DMS153 treated with DMSO at 0.1 percent for 48 hours (cell line): ENCODE measurements around the gene ERCC2.
"Not testable (repeated sequence)": the region's sequence is repeated elsewhere in the genome, so short reads cannot be mapped to it uniquely, and the experiment has no call there.

Experiments
- DNase-seq: peaks from one replicate; lab custom pipeline; 2025; ENCODE audit not compliant: unreplicated experiment; lab: John Stamatoyannopoulos, UW

Gene ERCC2

DNA sequence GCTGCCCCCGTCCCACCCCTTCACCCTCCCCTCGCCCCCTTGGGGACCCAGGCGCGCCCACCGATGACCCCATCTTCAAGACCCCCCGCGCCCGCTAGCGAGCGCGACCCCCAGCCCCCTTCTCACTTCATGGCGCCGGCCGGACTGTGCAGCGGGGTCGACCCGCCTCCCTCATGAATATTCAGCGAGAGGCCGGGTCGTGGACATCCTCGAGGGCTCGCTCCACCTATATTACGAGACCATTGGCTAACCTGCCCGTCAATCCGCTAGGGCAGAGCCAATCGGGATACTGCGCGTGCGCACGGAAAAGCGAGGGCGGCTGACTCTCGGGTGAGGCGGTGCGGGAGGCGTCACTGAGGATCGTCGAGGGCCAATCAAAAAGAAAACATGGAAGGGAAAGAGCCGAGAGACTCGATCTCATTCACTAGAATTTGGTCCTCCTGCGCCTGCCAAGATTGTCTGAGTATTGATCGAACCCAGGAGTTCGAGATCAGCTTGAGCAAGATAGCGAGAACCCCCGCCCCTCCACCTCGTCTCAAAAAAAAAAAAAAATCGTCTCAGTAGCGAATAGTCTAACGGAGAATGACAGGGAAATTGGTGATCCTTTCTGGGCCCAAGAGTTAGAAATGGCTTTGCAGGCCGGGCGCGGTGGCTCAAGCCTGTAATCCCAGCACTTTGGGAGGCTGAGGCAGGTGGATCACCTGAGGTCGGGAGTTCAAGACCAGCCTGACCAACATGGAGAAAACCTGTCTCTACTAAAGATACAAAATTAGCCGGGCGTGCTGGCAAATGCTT is at the start of gene ERCC2:
ERCC2 (minus strand) TSS at position 164 of the 795 bp plus-strand sequence; CDS start at position 131, 33 bp downstream.
- peak; percentile 94 for DNase-seq

DNA sequence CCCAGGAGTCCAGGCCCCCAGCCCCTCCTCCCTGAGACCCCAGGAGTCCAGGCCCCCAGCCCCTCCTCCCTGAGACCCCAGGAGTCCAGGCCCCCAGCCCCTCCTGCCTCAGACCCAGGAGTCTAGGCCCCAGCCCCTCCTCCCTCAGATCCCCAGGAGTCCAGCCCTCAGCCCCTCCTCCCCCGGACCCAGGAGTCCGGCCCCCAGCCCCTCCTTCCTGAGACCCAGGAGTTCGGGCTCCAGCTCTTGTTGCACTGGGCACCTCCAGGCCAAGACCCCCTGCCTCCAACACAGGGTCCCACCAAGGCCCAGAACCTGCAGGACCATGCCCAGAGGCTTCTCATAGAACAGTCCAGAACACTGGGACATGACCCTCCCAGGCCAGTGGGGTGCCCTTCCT is 49.5 kb upstream of the ERCC2 start:
- DNase-seq: no peak

DNA sequence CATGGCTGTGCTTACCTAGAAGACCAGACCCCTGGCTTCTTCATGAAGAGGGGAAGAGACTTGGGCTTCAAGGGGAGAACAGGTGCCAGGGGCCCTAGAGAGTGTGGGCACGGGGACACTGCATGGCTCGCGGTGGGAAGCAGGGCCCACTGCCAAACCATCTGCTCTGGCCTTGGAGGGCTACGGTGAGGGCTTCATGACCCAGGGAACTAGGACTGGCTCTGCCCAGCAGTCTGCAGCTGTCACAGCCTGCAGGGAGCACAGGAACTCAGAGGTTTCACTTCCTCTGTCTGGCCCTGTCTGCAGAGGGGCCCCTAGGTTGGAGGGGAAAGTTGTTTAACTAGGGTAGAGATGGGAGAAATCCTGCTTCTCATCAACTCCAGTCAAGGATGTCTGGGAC is 49.0 kb upstream of the ERCC2 start:
- DNase-seq: no peak

DNA sequence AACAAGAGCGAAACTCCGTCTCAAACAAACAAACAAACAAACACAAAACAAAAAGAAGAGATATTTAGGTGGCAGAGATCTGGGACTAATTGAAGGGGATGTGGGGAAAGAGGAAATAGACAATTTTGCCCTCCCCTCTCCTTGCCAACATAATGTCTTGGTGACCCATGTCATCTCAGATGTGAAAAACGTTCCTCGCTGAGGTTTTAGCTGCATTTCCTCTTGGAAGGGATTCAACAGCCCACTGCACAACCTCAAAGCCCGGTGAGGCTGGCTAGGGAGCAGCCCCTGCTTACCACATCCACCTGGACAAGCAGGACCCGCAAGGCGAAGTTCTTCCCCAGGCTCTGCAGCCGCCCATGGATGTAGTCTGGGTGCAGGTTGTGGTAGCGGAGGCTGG is 48.4 kb upstream of the ERCC2 start:
- DNase-seq: no peak

DNA sequence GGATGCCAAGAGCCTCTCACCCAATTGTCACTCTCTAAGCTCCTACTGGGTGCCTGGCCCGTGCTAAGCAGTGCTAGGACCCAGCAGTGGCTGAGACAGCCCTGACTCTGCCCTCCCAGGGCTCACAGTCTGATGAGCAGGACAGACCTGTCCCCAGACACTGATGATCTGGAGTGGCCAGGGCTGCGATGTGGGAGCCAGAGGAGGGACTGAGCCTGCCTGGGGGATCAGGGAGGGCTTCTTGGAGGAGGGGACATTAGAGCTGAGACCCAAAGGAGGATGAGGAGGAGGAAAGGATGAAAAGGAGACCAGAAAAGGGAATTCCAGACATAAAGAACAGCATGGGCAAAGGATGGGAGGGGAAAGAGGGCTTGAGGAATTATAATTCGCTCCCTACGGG is 46.8 kb upstream of the ERCC2 start:
- no peak for DNase-seq

DNA sequence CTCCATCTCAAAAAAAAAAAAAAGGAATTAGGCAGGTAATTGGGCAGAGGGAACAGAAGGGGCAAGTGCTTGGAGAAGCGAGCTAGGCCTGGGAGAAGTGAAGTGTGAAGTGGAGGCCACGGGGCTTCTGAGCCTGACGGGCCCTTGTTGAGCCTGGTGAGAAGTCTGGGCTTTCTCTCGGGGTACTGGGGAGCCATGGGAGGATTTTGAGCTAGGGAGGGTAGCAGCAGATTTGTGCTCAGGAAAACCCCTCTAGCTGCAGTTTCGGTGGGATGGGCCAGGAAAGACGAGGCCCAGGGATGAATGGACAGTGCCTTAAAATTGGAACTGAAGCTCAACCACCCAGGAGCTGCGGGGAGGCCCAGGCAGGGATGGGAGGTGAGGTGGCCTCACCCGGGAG is 44.1 kb upstream of the ERCC2 start:
- DNase-seq: no peak

DNA sequence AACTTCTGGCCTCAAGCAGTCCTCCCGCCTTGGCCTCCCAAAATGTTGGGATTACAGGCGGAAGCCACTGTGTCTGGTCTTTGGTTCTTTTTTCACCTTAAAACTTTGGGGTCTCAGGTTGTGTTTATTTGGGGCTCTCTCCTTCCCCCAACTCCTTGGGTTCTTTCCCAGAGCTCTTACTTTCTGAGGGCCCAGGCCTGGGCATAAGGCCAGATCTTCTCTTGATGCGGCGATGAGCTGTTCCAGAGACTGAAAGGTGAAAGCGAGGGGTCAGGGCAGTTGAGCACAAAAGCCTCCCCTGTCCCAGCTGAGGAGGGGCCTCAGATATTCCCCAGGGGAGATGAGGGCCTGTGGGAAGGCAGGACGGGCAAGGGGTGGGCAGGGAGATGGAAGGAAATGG is 43.1 kb upstream of the ERCC2 start:
- no peak for DNase-seq

DNA sequence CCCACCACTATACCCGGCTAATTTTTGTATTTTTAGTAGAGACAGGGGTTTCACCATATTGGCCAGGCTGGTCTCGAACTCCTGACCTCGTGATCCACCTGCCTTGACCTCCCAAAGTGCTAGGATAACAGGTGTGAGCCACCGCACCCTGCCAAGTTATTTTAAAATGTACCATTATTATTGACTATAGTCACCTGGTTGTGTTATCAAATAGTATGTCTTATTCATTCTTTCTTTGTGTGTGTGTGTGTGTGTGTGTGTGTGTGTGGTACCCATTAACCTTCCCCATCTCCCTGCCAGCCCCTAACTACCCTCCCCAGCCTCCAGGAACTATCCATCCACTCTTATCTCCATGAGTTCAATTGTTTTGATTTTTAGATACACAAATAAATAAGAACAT is 40.0 kb upstream of the ERCC2 start:
- not testable (repeated sequence) for DNase-seq

DNA sequence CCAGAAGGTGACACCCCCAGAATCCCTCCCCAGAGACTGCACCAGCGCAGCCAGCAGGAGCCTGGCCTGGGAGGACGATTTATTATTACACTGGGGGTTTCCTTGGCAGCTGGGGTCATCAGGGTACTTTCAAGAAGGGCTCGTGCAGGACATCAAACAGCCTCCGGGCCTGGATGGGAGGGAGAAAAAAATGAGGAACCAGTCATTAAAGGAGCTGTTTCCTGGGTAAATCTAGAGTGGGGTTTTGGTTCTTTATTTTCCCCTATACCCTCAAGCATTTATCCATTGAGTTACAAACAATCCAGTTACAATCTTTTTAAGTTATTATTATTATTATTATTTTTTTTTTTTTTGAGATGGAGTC is 39.2 kb upstream of the ERCC2 start:
- no peak for DNase-seq

DNA sequence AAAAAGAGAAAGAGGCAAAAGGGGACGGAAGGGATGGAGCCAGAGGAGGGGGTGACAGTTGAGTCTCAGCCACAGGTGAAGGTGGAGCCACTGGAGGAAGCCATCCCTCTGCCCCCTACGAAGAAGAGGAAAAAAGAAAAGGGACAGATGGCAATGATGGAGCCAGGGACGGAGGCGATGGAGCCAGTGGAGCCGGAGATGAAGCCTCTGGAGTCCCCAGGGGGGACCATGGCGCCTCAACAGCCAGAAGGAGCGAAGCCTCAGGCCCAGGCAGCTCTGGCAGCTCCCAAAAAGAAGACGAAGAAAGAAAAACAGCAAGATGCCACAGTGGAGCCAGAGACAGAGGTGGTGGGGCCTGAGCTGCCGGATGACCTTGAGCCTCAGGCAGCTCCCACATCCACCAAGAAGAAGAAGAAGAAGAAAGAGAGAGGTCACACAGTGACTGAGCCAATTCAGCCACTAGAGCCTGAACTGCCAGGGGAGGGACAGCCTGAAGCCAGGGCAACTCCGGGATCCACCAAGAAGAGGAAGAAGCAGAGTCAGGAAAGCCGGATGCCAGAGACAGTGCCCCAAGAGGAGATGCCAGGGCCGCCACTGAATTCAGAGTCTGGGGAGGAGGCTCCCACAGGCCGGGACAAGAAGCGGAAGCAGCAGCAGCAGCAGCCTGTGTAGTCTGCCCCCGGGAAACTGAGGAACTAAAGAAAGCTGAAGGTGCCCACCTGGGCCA is 38.6 kb upstream of the ERCC2 start:
- DNase-seq: no peak

DNA sequence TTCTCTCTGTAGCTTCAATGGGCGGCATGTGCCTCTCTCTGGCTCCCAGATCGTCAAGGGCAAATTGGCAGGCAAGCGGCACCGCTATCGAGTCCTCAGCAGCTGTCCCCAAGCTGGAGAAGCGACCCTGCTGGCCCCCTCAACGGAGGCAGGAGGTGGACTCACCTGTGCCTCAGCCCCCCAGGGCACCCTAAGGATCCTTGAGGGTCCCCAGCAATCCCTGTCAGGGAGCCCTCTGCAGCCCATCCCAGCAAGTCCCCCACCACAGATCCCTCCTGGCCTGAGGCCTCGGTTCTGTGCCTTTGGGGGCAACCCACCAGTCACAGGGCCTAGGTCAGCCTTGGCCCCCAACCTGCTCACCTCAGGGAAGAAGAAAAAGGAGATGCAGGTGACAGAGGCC is 37.7 kb upstream of the ERCC2 start:
- no peak for DNase-seq

DNA sequence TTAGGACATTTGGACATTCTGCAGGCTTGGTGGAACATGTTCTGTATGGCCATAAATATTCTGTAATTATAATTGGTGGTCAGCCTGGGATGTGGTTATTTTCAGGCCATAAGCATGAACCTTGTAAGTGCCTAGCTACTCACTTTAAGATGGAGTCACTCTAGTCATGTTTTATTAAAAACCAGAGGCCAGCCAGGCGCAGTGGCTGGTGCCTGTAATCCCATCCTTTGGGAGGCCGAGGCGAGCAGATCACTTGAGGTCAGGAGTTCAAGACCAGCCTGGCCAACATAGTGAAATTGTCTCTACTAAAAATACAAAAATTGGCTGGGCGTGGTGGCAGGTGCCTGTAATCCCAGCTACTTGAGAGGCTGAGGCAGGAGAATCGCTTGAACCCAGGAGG is 37.2 kb upstream of the ERCC2 start:
- DNase-seq: not testable (repeated sequence)

DNA sequence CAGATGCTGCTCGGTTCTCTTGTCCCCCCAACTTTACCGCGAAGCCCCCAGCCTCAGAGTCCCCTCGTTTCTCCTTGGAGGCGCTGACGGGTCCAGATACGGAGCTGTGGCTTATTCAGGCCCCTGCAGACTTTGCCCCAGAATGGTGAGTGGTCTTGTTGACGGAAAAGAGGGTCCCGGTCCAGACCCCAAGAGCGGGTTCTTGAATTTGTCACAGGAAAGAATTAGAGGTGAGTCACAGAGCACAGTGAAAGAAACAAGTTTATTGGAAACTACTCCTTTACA is 36.7 kb upstream of the ERCC2 start:
- DNase-seq: no peak

DNA sequence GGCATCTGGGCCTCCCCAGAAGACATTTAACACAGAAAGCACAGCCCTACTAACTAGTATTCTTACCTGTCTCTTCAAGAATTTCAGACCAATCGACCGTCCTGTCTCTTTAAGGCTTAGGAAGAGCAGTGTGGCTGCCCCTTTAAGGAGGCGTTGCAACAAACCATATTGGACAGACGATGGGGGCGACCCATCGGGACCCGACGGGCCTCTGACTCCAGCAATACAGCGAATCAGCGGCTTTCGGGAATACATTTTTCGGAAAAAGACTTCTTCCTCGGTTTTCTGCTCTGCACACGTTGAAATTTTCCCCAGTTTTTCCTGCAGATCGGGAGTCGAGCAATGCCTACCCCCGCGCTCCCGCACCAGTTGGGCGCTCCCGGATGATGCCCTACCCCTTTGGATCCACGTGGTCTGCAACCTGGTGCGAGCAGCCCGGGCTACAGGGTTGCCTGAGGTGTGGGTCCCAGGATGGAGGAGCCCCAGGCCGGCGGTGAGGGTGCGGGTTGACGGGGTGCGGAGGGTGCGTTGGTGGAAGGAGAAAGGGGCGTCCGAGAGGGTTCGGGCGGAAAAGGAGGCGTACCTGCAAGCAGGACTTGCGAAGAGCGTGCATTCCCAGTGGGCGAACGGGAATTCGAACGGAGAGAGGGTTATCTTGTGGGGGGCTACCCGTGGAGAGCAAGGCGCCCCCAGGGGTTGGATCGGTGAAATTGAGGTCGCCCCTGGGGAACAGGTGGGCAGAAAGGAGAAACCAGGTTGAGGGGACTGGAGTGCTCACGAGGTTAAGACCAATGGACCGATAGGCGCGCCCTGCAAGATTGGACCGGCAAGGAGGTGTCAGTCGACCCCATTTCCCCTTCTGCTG is 36.1 kb upstream of the ERCC2 start, which contains the start of gene POLR1G:
POLR1G (plus strand) TSS at position 419 of the 865 bp plus-strand sequence; CDS start at position 472, 53 bp downstream.
- peak; percentile 87 for DNase-seq

DNA sequence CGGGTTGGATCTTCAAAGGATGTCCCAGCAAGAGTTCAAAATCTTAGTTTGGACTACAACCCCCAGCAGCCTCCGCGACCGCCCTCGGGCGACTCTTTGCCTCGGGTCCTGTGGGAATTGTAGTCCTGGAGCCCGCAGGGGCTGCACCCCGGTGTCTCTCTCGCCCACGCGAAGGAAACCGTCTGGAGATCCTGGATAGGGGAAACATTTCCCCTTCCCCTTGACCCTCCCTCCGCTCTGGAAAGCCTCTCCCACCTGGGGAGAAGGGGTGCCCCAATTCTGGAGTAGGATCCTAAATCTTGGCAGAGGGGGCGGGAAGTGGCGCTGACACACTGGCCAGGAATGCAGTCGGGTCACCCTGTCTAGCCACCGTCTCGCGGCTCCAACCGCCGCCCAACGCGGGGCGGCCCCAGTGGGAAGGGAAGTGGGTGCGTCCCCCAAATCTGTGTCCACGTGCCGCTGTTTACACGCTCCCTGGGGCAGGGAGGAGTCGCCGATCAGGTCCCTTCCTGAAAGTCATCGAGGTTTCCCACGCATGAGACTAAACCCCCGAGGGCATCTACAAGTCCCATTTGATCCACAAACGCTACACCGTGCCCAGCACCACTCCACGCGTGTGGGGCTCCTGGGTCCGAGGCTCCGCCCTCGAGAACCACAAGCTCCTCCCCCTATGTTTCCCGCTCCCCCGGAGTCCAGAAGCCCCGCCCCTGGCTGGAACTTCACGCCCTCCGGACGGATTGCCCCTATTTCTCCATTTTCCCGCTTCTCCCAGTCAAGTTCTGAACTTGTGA is 35.3 kb upstream of the ERCC2 start:
- peak; percentile 87 for DNase-seq

DNA sequence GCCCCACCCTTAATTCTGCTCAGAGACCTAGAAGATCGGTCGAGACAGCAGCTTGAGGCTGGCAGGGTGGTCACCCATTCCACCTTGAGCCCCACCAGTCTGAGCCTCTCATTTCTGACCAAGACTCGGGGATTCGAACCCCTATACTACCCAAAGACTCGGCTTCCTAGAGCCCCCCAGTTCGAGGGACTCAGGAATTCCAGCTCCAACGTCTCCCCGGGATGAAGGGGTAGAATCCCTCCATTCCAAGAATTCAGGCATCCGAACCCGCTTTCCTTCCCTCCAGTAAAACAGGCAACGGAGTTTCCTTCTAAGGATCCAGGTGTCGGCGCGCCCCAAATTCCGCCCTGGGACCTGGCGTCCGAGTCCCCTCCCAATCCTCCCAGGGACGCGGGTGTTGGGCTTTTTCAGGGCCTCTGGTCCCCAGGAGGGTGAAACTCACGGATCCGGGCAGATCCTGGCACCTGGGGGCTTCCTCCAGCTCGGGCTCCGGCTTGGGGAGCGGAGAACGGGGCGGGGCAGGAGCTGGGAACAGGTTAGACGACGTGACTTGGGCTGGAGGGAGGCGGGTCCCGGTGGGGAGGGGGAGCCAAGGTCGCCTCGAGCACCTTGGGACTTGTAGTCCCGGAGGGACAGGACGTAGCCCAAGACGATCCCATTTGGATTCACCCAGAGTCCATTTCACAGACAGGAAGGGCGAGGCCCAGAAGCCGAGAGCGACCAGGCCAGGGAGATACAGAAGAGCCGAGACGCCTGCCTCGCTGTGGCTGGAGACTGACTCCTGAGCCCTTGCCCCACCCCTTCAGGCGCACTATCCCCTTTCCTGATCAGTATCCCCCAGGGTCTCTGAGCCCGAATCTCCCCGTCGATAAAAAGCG is 34.4 kb upstream of the ERCC2 start, which contains the start of gene PPP1R13L:
PPP1R13L (minus strand) TSS at position 513 of the 878 bp plus-strand sequence. CDS start 6,751 bp downstream, outside the sequence.
- DNase-seq: peak; percentile 70

DNA sequence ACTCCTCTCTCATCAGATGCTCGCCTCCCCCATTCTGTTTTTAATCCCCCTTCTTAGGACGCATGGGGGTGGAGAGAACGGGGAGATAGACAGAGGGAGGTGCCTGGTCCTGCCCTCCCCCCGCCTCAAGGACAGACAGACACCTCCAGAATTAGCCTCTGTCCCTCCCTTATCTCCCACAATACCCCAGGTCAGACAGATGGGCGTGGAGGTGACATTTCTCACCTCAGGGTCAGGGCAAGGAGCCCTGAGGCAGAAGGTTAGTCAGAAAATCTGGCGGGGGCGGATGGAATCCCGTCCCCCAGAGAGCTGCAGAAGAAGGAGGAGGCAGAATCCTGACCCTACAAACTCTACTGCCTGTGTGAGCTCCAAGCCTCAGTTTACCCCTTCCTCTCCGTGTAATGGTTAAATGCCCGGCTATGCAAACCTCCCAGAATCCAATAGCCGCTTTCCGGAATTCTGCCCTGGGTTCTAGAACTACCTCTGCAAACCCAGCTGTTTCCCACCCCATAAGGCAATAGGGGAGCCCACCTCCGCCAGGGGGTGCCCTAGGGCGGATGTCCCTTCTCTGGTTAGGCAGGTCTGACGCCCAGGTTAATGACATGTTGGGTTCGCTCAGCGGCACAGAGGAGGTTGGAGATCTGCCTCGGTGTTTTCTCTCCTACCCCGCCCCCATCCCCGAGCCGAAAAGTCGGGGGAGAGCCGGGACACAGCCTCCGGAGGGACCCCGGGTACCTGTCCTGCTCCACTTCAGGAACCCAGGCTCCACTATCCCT is 33.6 kb upstream of the ERCC2 start:
- peak; percentile 2 for DNase-seq

DNA sequence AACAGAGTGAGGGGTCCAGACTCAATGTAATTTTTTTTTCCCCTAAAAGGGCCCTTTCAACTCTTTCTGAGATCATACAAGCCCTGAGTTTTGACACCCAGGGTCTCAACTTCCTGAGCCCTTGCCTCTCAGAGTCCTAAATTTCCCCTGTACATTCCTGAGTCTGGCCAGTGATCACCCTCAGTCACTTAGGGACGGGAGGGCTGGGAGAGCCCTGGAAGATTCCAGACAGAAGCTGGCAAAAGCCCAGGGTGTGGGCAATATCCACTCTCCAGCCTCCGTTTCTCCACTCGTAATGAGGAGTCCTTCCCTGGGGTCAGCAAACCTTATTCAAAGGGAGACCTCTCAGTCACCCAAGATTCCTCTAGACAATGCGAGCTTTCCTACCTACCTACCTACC is 32.9 kb upstream of the ERCC2 start:
- no peak for DNase-seq
